HEK293 (cell line): ENCODE data around the gene ITSN1.

Experiments
- EGR2 ChIP-seq: fragments of 450-650 bp; formaldehyde crosslinking; IDR thresholded peaks from 2 replicates; pipeline ENCODE4 v1.5.1; 2016; ENCODE audit warnings: low read depth, missing biosample characterization, missing genetic modification characterization
- PATZ1 ChIP-seq: fragments of 450-650 bp; formaldehyde crosslinking; IDR thresholded peaks from 2 replicates; pipeline ENCODE4 v1.5.1; 2016; ENCODE audit warnings: missing biosample characterization, missing genetic modification characterization
- TCF7L2 ChIP-seq: IDR thresholded peaks from 2 replicates; pipeline ENCODE4 v1.6.1; 2011; ENCODE audit warnings: low read depth, mild to moderate bottlenecking, inconsistent platforms, low read length, moderate library complexity, borderline replicate concordance
- TRIM28 ChIP-seq: IDR thresholded peaks from 2 replicates; pipeline ENCODE4 v1.6.1; 2011; ENCODE audit warnings: low read length, control low read depth, borderline replicate concordance
- ZBTB48 ChIP-seq: fragments of 450-650 bp; formaldehyde crosslinking; IDR thresholded peaks from 2 replicates; pipeline ENCODE4 v1.5.1; 2016; ENCODE audit warnings: missing biosample characterization, missing genetic modification characterization
- ZBTB7A ChIP-seq: fragments of 450-650 bp; formaldehyde crosslinking; IDR thresholded peaks from 2 replicates; pipeline ENCODE4 v1.5.1; 2016; ENCODE audit warnings: low read depth, missing biosample characterization, missing genetic modification characterization
- ZFP37 ChIP-seq: fragments of 450-650 bp; formaldehyde crosslinking; IDR thresholded peaks from 2 replicates; pipeline ENCODE4 v1.5.1; 2016; ENCODE audit warnings: missing biosample characterization, missing genetic modification characterization
- ZNF121 ChIP-seq: fragments of 450-650 bp; formaldehyde crosslinking; IDR thresholded peaks from 2 replicates; pipeline ENCODE4 v1.5.1; 2016; ENCODE audit warnings: missing biosample characterization, missing genetic modification characterization
- ZNF174 ChIP-seq: fragments of 450-650 bp; formaldehyde crosslinking; IDR thresholded peaks from 2 replicates; pipeline ENCODE4 v1.5.0; 2017; ENCODE audit warnings: missing biosample characterization, mild to moderate bottlenecking, missing genetic modification characterization
- ZNF175 ChIP-seq: fragments of 450-650 bp; formaldehyde crosslinking; IDR thresholded peaks from 2 replicates; pipeline ENCODE4 v1.5.1; 2016; ENCODE audit warnings: missing biosample characterization, missing genetic modification characterization
- ZNF24 ChIP-seq: fragments of 450-650 bp; formaldehyde crosslinking; IDR thresholded peaks from 2 replicates; pipeline ENCODE4 v1.5.1; 2016; ENCODE audit warnings: missing biosample characterization, missing genetic modification characterization
- TF ChIP-seq, protein P1 (sequence below): fragments of 450-650 bp; formaldehyde crosslinking; IDR thresholded peaks from 2 replicates; pipeline ENCODE4 v1.5.1; 2016; ENCODE audit warnings: missing biosample characterization, missing genetic modification characterization
- TF ChIP-seq, protein P2 (sequence below): fragments of 450-650 bp; formaldehyde crosslinking; IDR thresholded peaks from 2 replicates; pipeline ENCODE4 v1.5.1; 2017; ENCODE audit warnings: missing biosample characterization, missing genetic modification characterization
- TF ChIP-seq, protein P3 (sequence below): fragments of 450-650 bp; IDR thresholded peaks from 2 replicates; pipeline ENCODE4 v1.5.1; 2018; ENCODE audit warnings: missing biosample characterization, mild to moderate bottlenecking, missing genetic modification characterization

DNA sequence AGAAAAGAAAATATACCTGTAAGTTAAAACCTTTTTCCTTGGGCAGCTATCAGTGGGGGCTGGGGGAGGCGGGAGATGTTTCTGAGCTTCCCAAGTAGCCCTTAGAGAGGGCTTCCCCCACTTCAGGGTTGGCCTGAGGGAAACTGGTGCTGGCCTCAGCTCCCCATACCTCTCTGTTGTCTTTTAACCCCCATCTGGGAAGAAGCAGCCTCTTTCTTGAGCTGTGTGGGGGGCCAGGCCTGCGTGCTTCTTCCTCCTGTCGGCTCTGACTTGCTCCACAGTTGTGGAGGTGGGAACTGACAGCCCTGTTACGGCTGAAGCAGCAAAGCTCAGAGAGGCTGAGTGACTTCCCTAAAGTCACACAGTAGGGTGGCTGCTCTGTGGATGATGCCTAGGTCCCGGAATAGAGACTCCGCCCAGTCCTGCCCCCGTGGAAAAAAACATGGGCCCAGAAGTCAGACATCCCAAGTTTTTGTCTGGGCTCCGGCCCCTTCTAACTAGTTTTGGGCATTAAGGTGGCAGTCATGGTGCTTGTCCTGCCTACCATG lies 218.1 kb downstream of the ITSN1 start:
- no peak for TF ChIP-seq PATZ1
- TF ChIP-seq ZBTB48 = no peak
- TF ChIP-seq ZNF175 (tag by site-specific recombination) = no peak
- no peak for TF ChIP-seq TCF7L2
- TF ChIP-seq, protein P1, sequence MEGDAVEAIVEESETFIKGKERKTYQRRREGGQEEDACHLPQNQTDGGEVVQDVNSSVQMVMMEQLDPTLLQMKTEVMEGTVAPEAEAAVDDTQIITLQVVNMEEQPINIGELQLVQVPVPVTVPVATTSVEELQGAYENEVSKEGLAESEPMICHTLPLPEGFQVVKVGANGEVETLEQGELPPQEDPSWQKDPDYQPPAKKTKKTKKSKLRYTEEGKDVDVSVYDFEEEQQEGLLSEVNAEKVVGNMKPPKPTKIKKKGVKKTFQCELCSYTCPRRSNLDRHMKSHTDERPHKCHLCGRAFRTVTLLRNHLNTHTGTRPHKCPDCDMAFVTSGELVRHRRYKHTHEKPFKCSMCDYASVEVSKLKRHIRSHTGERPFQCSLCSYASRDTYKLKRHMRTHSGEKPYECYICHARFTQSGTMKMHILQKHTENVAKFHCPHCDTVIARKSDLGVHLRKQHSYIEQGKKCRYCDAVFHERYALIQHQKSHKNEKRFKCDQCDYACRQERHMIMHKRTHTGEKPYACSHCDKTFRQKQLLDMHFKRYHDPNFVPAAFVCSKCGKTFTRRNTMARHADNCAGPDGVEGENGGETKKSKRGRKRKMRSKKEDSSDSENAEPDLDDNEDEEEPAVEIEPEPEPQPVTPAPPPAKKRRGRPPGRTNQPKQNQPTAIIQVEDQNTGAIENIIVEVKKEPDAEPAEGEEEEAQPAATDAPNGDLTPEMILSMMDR (tag by site-specific recombination) = no peak
- TF ChIP-seq ZNF174 (tag by site-specific recombination) = no peak
- no peak for TF ChIP-seq TRIM28
- no peak for TF ChIP-seq ZFP37 (tag by site-specific recombination)
- no peak for TF ChIP-seq ZNF121 (tag by site-specific recombination)
- no peak for TF ChIP-seq EGR2
- TF ChIP-seq, protein P2, sequence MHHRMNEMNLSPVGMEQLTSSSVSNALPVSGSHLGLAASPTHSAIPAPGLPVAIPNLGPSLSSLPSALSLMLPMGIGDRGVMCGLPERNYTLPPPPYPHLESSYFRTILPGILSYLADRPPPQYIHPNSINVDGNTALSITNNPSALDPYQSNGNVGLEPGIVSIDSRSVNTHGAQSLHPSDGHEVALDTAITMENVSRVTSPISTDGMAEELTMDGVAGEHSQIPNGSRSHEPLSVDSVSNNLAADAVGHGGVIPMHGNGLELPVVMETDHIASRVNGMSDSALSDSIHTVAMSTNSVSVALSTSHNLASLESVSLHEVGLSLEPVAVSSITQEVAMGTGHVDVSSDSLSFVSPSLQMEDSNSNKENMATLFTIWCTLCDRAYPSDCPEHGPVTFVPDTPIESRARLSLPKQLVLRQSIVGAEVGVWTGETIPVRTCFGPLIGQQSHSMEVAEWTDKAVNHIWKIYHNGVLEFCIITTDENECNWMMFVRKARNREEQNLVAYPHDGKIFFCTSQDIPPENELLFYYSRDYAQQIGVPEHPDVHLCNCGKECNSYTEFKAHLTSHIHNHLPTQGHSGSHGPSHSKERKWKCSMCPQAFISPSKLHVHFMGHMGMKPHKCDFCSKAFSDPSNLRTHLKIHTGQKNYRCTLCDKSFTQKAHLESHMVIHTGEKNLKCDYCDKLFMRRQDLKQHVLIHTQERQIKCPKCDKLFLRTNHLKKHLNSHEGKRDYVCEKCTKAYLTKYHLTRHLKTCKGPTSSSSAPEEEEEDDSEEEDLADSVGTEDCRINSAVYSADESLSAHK (tag by site-specific recombination) = no peak
- TF ChIP-seq ZBTB7A (tag by site-specific recombination) = no peak
- TF ChIP-seq ZNF24 = no peak
- TF ChIP-seq, protein P3, sequence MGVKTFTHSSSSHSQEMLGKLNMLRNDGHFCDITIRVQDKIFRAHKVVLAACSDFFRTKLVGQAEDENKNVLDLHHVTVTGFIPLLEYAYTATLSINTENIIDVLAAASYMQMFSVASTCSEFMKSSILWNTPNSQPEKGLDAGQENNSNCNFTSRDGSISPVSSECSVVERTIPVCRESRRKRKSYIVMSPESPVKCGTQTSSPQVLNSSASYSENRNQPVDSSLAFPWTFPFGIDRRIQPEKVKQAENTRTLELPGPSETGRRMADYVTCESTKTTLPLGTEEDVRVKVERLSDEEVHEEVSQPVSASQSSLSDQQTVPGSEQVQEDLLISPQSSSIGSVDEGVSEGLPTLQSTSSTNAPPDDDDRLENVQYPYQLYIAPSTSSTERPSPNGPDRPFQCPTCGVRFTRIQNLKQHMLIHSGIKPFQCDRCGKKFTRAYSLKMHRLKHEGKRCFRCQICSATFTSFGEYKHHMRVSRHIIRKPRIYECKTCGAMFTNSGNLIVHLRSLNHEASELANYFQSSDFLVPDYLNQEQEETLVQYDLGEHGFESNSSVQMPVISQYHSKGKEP (tag by site-specific recombination) = no peak
